ENCODE results near the gene CD300LB.

DNA sequence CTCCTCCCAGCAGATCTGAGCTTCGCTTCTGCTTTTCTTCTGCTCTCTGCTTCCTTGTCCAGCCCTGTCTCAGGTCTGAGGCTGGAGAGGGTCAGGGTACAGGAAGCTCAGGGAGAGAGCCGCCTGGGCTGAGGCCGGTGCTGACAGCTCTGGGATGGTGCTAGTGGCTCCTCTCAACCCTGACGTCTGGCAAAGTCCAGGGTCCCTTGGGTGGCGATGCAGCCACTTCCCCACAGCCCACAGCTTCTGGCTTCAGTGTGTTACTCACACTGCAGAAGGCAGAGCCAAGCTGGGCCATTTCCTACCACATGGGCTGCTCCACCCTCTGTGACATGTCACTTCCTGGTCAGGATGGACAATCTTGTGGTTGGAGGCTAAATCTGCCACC, 14.6 kb upstream of the CD300LB start, which contains the start of gene CD300C:
- no peak for TF ChIP-seq GATA2 (IDR thresholded peaks at IDR 0.05; ENCODE audit: low read depth, low read length)
- no peak for TF ChIP-seq GATA3 (IDR thresholded peaks at IDR 0.05; ENCODE audit: low read depth, low read length)

Data from SH-SY5Y (cell line).